SU-DHL-6 (cell line): ENCODE results near the gene ANKRD13C.

Experiments
- H2AFZ ChIP-seq: fragments of 200-600 bp; sonication (generic); 2 replicates; pipeline ENCODE4 v1.6.1; 2014; ENCODE audit warnings: low read depth, mild to moderate bottlenecking, moderate library complexity, mixed read lengths, antibody characterized with exemption, low read length; ENCODE audit not compliant: severe bottlenecking
- H3F3A ChIP-seq: fragments of 200-600 bp; shearing (Covaris generic); 2 replicates; pipeline ENCODE4 v1.6.0; 2016; ENCODE audit warnings: antibody characterized with exemption, mild to moderate bottlenecking; ENCODE audit not compliant: insufficient read depth
- H3K27ac ChIP-seq: fragments of 200-600 bp; sonication (generic); 2 replicates; pipeline ENCODE4 v1.5.1; 2016; ENCODE audit warnings: low read depth, mild to moderate bottlenecking, low read length, moderate library complexity, mixed read lengths
- H3K27me3 ChIP-seq: fragments of 200-600 bp; sonication (generic), shearing (Covaris generic); 2 replicates; pipeline ENCODE4 v1.6.0; 2014; ENCODE audit warnings: mild to moderate bottlenecking, low read length
- H3K36me3 ChIP-seq: fragments of 200-600 bp; sonication (generic); 2 replicates; pipeline ENCODE4 v1.6.1; 2014; ENCODE audit warnings: mild to moderate bottlenecking, low read length, mixed read lengths
- H3K4me2 ChIP-seq: fragments of 300-600, 200-600 bp; shearing (Covaris generic), sonication (generic); 2 replicates; pipeline ENCODE4 v1.6.0; 2014; ENCODE audit warnings: low read length, low read depth, mild to moderate bottlenecking; ENCODE audit not compliant: poor library complexity, severe bottlenecking
- H3K4me3 ChIP-seq: fragments of 200-600 bp; sonication (generic); 2 replicates; pipeline ENCODE4 v1.5.1; 2014; ENCODE audit warnings: antibody characterized with exemption, low read length, mild to moderate bottlenecking, mixed read lengths; ENCODE audit not compliant: insufficient read depth, poor library complexity, severe bottlenecking
- H3K79me2 ChIP-seq: fragments of 200-600 bp; sonication (generic); 2 replicates; pipeline ENCODE4 v1.6.1; 2014; ENCODE audit warnings: mild to moderate bottlenecking, low read length, moderate library complexity; ENCODE audit not compliant: insufficient read depth
- H3K9ac ChIP-seq: fragments of 200-600 bp; sonication (generic); 2 replicates; pipeline ENCODE4 v1.7.0; 2014; ENCODE audit warnings: mild to moderate bottlenecking, low read length
- H3K9me2 ChIP-seq: fragments of 200-600 bp; sonication (generic); replicated peaks from 2 replicates; pipeline ENCODE4 v1.6.1; 2014; ENCODE audit warnings: low read length; ENCODE audit not compliant: insufficient read depth
- H3K9me3 ChIP-seq: fragments of 200-600 bp; sonication (generic); 2 replicates; pipeline ENCODE4 v1.6.1; 2014; ENCODE audit warnings: low read length, mixed read lengths; ENCODE audit not compliant: insufficient read depth
- H4K20me1 ChIP-seq: fragments of 200-600 bp; sonication (generic); 2 replicates; pipeline ENCODE4 v1.6.1; 2014; ENCODE audit warnings: low read depth, mild to moderate bottlenecking, antibody characterized with exemption, low read length, moderate library complexity, mixed read lengths
- EZH2phosphoT487 ChIP-seq: fragments of 200-600 bp; sonication (generic), shearing (Covaris generic); conservative IDR thresholded peaks from 2 replicates; pipeline ENCODE4 v1.6.1; 2018; ENCODE audit warnings: mild to moderate bottlenecking, antibody characterized with exemption, low read length, moderate library complexity, mixed read lengths
- TF ChIP-seq, protein P1 (sequence below): fragments of 200-600 bp; sonication (generic); IDR thresholded peaks from one replicate; pipeline ENCODE4 v1.5.1; 2017; ENCODE audit warnings: antibody characterized with exemption, mild to moderate bottlenecking, low read length, moderate library complexity; ENCODE audit not compliant: insufficient read depth, poor library complexity, severe bottlenecking

ANKRD13C gene

DNA sequence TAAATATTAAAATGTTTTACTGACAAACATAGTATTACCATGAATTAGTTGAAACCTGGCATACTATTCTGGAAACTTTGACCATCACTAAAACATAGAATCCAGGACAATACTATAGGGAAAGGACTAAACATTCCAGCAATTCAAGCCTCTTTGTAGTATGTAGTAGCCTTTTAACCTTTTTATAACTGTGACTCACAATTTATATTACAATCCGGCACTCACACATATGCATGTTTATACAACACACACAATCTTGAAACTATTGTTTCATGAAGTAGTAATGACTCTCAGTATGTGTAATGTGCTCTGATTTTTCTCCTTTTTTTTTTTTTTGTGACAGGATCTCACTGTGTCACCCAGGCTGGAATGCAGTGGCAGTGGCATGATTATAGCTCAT, 64.3 kb downstream of the ANKRD13C start:
- Histone ChIP-seq H3K4me2 (no peak overlapping the region), H3K27me3 (no peaks in the 10 kb centered on the region), H3F3A (peaks cover 3% of the 10 kb centered on the region; the same call in 1 of the 2 replicates), H3K36me3 (peaks cover 23% of the 10 kb centered on the region), H3K9ac (no peak overlapping the region), H2AFZ (no peak overlapping the region), H3K27ac (no peak overlapping the region), H3K9me2 (no peaks in the 10 kb centered on the region), H3K79me2 (no peaks in the 10 kb centered on the region), H3K4me3 (no peak overlapping the region), H3K9me3 (no peaks in the 10 kb centered on the region), H4K20me1 (no peaks in the 10 kb centered on the region; the same call in 1 of the 2 replicates)
- TF ChIP-seq EZH2phosphoT487 = no peak
- TF ChIP-seq, protein P1, sequence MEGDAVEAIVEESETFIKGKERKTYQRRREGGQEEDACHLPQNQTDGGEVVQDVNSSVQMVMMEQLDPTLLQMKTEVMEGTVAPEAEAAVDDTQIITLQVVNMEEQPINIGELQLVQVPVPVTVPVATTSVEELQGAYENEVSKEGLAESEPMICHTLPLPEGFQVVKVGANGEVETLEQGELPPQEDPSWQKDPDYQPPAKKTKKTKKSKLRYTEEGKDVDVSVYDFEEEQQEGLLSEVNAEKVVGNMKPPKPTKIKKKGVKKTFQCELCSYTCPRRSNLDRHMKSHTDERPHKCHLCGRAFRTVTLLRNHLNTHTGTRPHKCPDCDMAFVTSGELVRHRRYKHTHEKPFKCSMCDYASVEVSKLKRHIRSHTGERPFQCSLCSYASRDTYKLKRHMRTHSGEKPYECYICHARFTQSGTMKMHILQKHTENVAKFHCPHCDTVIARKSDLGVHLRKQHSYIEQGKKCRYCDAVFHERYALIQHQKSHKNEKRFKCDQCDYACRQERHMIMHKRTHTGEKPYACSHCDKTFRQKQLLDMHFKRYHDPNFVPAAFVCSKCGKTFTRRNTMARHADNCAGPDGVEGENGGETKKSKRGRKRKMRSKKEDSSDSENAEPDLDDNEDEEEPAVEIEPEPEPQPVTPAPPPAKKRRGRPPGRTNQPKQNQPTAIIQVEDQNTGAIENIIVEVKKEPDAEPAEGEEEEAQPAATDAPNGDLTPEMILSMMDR = no peak

DNA sequence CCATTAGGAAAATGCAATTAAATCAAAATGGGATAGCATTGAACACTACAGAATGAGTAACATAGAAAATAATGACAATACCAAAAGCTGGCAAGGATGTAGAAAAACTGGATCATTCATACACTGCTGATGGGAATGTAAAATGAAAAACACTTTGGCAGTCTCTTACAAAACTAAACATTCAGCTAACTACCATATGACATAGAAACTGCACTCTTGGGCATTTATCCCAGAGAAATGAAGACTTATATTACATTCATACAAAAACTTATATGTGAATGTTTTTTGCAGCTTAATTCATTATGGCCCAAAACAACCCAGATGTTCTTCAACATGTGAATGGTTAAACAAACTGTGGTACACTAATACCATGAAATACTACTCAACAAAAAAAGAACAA, 66.4 kb downstream of the ANKRD13C start:
- H3K27ac ChIP-seq = no peak overlapping the region
- H3K4me2 ChIP-seq = no peak overlapping the region
- H3F3A ChIP-seq = peaks cover 3% of the 10 kb centered on the region; the same call in 1 of the 2 replicates
- no peaks in the 10 kb centered on the region for H3K27me3 ChIP-seq
- H3K36me3 ChIP-seq = peaks cover 19% of the 10 kb centered on the region; the same call in 1 of the 2 replicates
- H2AFZ ChIP-seq = no peak overlapping the region
- H3K79me2 ChIP-seq = no peaks in the 10 kb centered on the region
- H3K9ac ChIP-seq = no peak overlapping the region
- no peaks in the 10 kb centered on the region for H3K9me3 ChIP-seq
- TF ChIP-seq EZH2phosphoT487 = no peak
- TF ChIP-seq, protein P1 = no peak
- H3K9me2 ChIP-seq = no peaks in the 10 kb centered on the region
- H4K20me1 ChIP-seq = no peaks in the 10 kb centered on the region
- no peak overlapping the region for H3K4me3 ChIP-seq

DNA sequence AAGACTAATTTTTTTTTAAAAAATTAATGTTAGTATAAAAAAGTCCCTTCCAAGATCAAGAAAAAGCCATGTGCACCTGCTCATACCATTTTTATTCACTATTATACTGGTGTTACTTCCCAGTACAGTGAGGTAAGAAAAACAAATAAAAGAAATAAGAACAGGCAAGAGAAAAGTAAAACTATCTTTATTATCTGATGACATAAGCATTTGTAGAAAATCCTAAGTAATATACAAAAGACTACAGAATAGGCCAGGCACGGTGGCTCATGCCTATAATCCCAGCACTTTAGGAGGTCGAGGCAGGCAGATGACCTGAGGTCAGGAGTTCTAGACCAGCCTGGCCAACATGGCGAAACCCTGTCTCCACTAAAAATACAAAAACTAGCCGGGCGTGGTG, 68.1 kb downstream of the ANKRD13C start:
- no peaks in the 10 kb centered on the region for H3K79me2 ChIP-seq
- H3K4me2 ChIP-seq = no peak overlapping the region
- no peaks in the 10 kb centered on the region for H4K20me1 ChIP-seq
- H2AFZ ChIP-seq = no peak overlapping the region
- TF ChIP-seq, protein P1 = no peak
- no peak for TF ChIP-seq EZH2phosphoT487
- no peaks in the 10 kb centered on the region for H3K9me2 ChIP-seq
- H3F3A ChIP-seq = peaks cover 3% of the 10 kb centered on the region; the same call in 1 of the 2 replicates
- H3K9ac ChIP-seq = no peak overlapping the region
- H3K27ac ChIP-seq = no peak overlapping the region
- no peaks in the 10 kb centered on the region for H3K9me3 ChIP-seq
- H3K4me3 ChIP-seq = no peak overlapping the region
- H3K36me3 ChIP-seq = peaks cover 15% of the 10 kb centered on the region; the same call in 1 of the 2 replicates
- no peaks in the 10 kb centered on the region for H3K27me3 ChIP-seq
